ENCODE results near the gene DOCK2.

DOCK2 gene

DNA sequence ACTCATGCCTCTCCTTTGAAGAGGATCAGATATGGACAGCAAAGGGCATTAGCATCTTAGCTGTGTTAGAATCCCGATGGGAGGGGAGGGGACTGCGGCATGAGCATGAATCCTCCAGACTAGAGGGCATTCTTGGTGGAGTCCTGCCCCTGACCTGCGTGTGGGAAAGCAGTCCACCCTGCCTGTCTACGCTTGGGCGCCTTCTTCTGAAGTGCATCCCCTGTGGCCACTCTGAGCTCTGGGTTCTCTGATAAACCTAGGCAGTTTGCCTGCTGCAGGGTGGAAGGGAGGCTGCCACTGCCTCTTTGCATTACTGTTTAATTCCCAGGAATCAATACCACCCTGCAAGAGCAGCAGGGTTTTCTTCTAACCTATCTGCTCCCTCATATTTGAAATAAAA is 173.9 kb downstream of the DOCK2 start:
- DNase-seq = no peak
- Histone ChIP-seq H3K27me3 (peaks cover 0 to 22% of the 10 kb centered on the region in 2 donors), H3K4me3 (no peak overlapping the region), H3K4me1 (no peaks in the 10 kb centered on the region), H3K9me3 (no peaks in the 10 kb centered on the region), H3K27ac (no peak overlapping the region), H3K36me3 (no peaks in the 10 kb centered on the region)
- TF ChIP-seq, protein P1, sequence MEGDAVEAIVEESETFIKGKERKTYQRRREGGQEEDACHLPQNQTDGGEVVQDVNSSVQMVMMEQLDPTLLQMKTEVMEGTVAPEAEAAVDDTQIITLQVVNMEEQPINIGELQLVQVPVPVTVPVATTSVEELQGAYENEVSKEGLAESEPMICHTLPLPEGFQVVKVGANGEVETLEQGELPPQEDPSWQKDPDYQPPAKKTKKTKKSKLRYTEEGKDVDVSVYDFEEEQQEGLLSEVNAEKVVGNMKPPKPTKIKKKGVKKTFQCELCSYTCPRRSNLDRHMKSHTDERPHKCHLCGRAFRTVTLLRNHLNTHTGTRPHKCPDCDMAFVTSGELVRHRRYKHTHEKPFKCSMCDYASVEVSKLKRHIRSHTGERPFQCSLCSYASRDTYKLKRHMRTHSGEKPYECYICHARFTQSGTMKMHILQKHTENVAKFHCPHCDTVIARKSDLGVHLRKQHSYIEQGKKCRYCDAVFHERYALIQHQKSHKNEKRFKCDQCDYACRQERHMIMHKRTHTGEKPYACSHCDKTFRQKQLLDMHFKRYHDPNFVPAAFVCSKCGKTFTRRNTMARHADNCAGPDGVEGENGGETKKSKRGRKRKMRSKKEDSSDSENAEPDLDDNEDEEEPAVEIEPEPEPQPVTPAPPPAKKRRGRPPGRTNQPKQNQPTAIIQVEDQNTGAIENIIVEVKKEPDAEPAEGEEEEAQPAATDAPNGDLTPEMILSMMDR (IDR thresholded peaks at IDR 0.05) = no peak
- intact Hi-C loops (cut with DNase I; ENCODE audit: low total_unique reads) = no loop called here

DNA sequence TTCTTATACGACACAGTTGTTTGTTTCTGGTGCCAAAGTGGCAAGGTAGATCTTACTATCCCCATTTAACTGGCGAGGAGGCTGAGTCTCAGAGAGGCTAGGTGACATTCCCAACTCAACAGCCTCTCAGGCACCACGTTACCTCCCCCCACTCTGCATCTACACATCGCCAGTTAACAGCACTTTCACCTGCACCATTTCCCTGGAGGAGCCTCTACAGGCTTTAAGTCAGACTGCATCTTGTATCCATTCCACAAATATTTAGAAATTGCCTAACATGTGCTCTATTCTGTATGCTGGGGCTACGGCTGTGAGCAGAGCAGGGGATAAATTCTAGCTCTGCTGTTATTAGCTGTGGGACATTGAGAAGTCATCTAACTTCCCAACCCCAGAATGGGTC is 174.6 kb downstream of the DOCK2 start:
- H3K36me3 ChIP-seq = no peaks in the 10 kb centered on the region
- intact Hi-C loops (cut with DNase I; ENCODE audit: low total_unique reads) = no loop called here
- TF ChIP-seq, protein P1 (IDR thresholded peaks at IDR 0.05) = no peak
- no peak overlapping the region for H3K4me3 ChIP-seq
- peaks cover 0 to 18% of the 10 kb centered on the region in 2 donors for H3K27me3 ChIP-seq
- H3K4me1 ChIP-seq = no peaks in the 10 kb centered on the region
- no peak for DNase-seq
- no peaks in the 10 kb centered on the region for H3K9me3 ChIP-seq
- H3K27ac ChIP-seq = no peak overlapping the region

DNA sequence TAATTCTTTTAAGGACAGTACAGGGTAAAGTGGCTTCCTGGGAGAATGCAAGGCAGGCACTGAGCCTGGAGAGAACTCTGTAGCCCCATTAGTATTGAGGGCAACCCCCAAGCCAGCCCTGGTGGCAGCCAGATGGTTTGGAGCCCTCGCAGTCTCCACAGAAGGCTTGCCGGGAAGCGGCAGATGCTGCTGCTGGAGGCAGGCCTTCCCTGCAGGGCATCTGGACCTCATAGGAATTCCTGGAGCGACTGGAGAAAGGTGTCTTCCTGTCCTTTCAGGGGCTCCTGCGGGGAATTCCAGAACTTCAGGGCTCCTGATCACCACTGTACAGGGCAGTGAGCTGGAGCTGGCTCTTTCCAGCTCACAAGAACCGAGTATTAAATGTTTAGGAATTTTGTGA is 175.7 kb downstream of the DOCK2 start:
- H3K27me3 ChIP-seq = peaks cover 0 to 14% of the 10 kb centered on the region in 2 donors
- H3K36me3 ChIP-seq = no peaks in the 10 kb centered on the region
- no peaks in the 10 kb centered on the region for H3K9me3 ChIP-seq
- H3K27ac ChIP-seq = no peak overlapping the region
- intact Hi-C loops (cut with DNase I; ENCODE audit: low total_unique reads) = no loop called here
- TF ChIP-seq, protein P1 (IDR thresholded peaks at IDR 0.05) = no peak
- no peak for DNase-seq
- no peak overlapping the region for H3K4me3 ChIP-seq
- H3K4me1 ChIP-seq = no peaks in the 10 kb centered on the region

DNA sequence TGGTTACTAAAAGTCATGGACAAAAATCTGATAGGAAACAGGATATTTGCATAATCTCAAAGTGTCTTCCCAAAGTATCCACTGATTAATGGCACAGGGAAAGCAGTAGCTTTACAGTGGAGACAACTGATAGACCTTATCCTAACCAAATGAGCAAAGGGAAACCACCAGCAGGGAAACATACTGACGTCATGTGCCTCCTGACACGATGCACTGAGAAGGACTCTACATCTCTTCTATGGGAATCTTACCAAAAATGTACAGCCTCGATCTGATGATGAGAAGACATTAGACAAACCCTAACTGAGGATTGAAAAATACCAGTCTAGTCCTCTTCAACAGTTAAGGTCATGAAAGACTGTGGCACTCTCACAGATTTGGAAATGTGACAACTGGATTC is 177.0 kb downstream of the DOCK2 start:
- Histone ChIP-seq H3K27me3 (peaks cover 0 to 14% of the 10 kb centered on the region in 2 donors), H3K9me3 (no peaks in the 10 kb centered on the region), H3K27ac (no peak overlapping the region), H3K36me3 (no peaks in the 10 kb centered on the region), H3K4me3 (no peak overlapping the region), H3K4me1 (no peaks in the 10 kb centered on the region)
- intact Hi-C loops (cut with DNase I; ENCODE audit: low total_unique reads) = no loop called here
- TF ChIP-seq, protein P1 (IDR thresholded peaks at IDR 0.05) = no peak
- no peak for DNase-seq

DNA sequence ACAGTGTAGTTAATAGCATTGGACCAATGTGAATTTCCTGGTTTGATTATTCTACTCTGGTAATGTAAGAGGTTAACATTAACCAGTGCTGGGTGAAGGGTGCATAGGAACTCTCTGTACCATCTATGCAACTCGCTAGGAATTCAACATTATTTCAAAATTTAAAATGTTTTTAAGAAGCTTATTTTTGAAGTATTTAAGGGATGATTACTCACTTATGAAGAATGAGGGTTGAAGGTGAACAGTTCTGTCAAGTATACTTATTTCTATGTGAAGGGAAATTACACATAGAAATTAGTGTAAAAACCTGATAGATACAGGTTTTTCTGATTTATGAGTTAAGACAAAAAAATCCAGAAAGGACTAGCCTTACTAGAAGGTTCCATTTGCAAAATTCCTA is 177.4 kb downstream of the DOCK2 start:
- Histone ChIP-seq H3K27me3 (peaks cover 0 to 17% of the 10 kb centered on the region in 2 donors), H3K36me3 (no peaks in the 10 kb centered on the region), H3K4me1 (no peaks in the 10 kb centered on the region), H3K4me3 (no peak overlapping the region), H3K9me3 (no peaks in the 10 kb centered on the region), H3K27ac (no peak overlapping the region)
- no peak for DNase-seq
- intact Hi-C loops (cut with DNase I; ENCODE audit: low total_unique reads) = no loop called here
- TF ChIP-seq, protein P1 (IDR thresholded peaks at IDR 0.05) = no peak

DNA sequence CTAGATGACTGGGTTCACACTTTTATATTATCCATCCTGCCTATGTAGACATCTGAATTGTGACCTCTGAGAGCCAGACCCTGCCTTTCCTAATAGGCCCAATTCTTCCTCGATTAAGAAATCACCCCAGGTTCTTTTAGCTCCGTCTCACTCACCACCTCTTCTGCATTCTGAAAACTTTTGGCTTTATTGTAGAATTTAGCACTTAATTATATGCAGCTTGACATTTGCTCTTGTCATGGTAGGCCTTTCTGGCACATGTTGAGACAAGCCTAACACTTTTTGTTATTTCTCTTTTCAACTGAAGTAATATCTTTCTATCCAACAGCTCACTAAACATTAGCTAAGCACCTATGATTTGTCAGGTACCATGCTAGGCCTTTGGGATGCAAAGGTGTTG is 180.0 kb downstream of the DOCK2 start:
- Histone ChIP-seq H3K4me1 (no peaks in the 10 kb centered on the region), H3K27me3 (peaks cover 0 to 10% of the 10 kb centered on the region in 2 donors), H3K4me3 (no peak overlapping the region), H3K27ac (no peak overlapping the region), H3K9me3 (no peaks in the 10 kb centered on the region), H3K36me3 (no peaks in the 10 kb centered on the region)
- DNase-seq = no peak
- TF ChIP-seq, protein P1 (IDR thresholded peaks at IDR 0.05) = no peak
- intact Hi-C loops (cut with DNase I; ENCODE audit: low total_unique reads) = no loop called here

Data from tibial artery (tissue), 4 donors.